AG10803 (cell line): ENCODE data around the gene ICOS.

ENCODE experiments used
- DNase-seq: peaks from one replicate; pipeline ENCODE4 v3.0.0; 2010; ENCODE audit warnings: low read depth
- H3K4me3 ChIP-seq: 2 replicates; pipeline ENCODE4 v1.5.1; 2011; ENCODE audit warnings: mild to moderate bottlenecking, low read length, control low read depth
- CTCF ChIP-seq: conservative IDR thresholded peaks from 2 replicates; pipeline ENCODE4 v1.5.1; 2011; ENCODE audit warnings: mild to moderate bottlenecking, low read length, control low read depth, inconsistent platforms

Gene ICOS

GRCh38 chr2:203988500-203989260 lies 52.1 kb downstream of the ICOS start:
- no peak overlapping the region for H3K4me3 ChIP-seq
- no peak for DNase-seq
- TF ChIP-seq CTCF: no peak

GRCh38 chr2:203989521-203989920 lies 53.0 kb downstream of the ICOS start:
- H3K4me3 ChIP-seq: no peak overlapping the region
- no peak for DNase-seq
- no peak for TF ChIP-seq CTCF

- TF ChIP-seq CTCF: no peak
These were observed 55.9 kb downstream of the ICOS start for GRCh38 chr2:203992509-203992908.

GRCh38 chr2:203993011-203993410 lies 56.4 kb downstream of the ICOS start:
- no peak for TF ChIP-seq CTCF
- no peak for DNase-seq
- no peak overlapping the region for H3K4me3 ChIP-seq

More at GRCh38 chr2:203992509-203992908, 55.9 kb downstream of the ICOS start:
- no peak for DNase-seq
- no peak overlapping the region for H3K4me3 ChIP-seq

- no peak overlapping the region for H3K4me3 ChIP-seq
- no peak for TF ChIP-seq CTCF
These were observed 57.0 kb downstream of the ICOS start for GRCh38 chr2:203993560-203993959.

GRCh38 chr2:203994735-203995134 lies 58.2 kb downstream of the ICOS start:
- no peak overlapping the region for H3K4me3 ChIP-seq
- TF ChIP-seq CTCF: no peak
- DNase-seq: no peak

More at GRCh38 chr2:203993560-203993959, 57.0 kb downstream of the ICOS start:
- no peak for DNase-seq

- H3K4me3 ChIP-seq: no peak overlapping the region
- no peak for DNase-seq
- TF ChIP-seq CTCF: no peak
These were observed 60.1 kb downstream of the ICOS start for GRCh38 chr2:203996692-203997091.
